Kidney tubule cell (primary cell): ENCODE measurements around the gene GSX1.
"Not testable (repeated sequence)": the region's sequence is repeated elsewhere in the genome, so short reads cannot be mapped to it uniquely, and the experiment has no call there.

Experiments
- DNase-seq: peaks from one replicate; pipeline ENCODE4 v3.0.0-alpha.2; 2018; ENCODE audit warnings: low spot score

GSX1 gene

GRCh38 chr13:27792393-27793218 is at the start of gene GSX1:
GSX1 (plus strand) TSS chr13:27792483; CDS start chr13:27792691, 208 bp downstream.
- peak; percentile 73 for DNase-seq

DNA sequence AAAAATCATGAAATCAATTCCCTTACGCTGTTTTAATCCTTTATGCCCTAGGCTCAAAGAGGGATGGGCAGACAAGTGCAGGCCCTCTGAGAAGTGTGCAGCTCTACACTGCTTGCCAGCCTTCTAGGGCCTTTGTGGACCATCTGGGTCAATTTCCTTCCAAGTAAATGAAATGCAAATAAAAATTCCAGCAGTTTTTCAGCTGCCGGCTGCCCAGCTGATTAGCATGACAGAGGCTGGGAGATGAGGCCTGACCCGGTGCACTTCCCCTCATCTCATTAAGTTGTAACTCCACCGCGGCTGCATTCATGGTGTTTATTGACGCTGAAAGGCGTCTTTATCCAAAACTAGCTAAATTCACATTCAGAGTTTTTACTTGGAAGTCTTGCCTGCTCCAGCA is 47.5 kb upstream of the GSX1 start:
- no peak for DNase-seq

DNA sequence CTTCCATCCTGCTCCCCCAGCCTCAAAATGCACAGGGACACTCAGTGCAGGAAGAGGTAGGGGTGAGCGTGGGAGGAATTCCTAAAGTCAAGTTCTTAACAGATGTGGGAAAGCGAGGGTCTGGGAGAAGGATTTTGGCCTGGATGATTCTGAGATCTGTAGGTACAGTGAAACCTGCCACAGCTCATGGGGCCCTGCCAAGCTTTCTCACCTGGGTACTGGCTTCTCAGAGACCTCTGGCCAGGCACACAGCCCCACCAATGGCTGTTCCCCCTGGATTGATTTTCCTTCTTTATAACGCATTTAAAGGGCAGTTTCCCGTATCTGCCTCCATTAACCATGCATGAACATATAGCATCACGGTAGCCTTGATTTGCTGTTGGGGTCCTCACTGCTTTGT is 47.0 kb upstream of the GSX1 start:
- no peak for DNase-seq

DNA sequence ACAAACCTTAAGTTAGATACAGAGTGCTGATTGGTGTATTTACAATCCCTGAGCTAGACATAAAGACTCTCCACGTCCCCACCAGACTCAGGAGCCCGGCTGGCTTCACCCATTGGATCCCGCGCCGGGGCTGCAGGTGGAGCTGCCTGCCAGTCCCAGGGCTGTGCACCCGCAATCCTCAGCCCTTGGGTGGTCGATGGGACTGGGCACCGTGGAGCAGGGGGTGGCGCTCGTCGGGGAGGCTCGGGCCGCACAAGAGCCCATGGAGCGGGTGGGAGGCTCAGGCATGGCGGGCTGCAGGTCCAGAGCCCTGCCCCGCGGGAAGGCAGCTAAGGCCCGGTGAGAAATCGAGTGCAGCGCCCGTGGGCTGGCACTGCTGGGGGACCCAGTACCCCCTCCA is 44.1 kb upstream of the GSX1 start:
- DNase-seq, result not testable (repeated sequence)

- no peak for DNase-seq
These were observed 40.2 kb upstream of the GSX1 start for GRCh38 chr13:27751953-27752532.

GRCh38 chr13:27765650-27766049 is 26.6 kb upstream of the GSX1 start:
- no peak for DNase-seq

DNA sequence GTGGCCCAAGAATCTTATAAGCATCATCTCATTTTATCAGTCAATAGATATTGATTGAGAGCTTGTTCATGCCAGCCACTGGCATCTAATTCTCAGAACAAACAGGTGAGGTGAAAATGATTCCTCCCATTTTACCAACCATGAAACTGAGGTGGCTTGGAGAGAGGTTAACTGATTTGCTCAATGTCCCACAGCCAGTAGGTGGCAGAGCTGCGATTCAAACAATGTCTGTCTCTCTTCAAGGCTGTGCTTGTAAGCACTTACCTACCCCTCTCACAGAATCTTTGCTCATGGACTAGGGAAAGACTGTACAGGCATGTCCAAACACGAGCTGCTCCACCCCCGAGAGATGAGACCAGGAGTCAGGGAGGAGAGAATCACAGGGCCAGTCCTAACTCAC is 21.5 kb upstream of the GSX1 start:
- peak; percentile 42 for DNase-seq

- DNase-seq, result no peak
These were observed 19.4 kb upstream of the GSX1 start for GRCh38 chr13:27772651-27773425.

GRCh38 chr13:27774169-27774568 is 18.1 kb upstream of the GSX1 start:
- no peak for DNase-seq

DNA sequence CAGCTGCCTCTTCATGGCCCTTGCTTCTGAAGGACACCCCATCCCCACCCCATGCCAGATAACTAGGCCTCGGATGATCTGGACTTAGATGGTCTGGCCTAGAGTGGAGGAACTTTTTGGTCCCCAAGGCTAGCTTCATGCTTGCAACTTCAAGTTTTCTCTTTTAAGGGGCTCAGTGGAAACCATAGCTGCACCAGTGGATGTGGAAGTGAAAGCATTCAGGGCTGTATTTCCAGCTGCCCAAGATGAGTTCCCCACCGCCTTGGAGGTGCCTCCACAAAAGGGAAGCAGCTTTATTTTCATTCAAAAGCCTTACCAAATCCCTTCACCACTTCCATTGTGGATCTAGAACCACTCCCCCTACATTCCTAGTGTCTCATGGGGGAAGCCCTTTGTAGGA is 17.6 kb upstream of the GSX1 start:
- no peak for DNase-seq

DNA sequence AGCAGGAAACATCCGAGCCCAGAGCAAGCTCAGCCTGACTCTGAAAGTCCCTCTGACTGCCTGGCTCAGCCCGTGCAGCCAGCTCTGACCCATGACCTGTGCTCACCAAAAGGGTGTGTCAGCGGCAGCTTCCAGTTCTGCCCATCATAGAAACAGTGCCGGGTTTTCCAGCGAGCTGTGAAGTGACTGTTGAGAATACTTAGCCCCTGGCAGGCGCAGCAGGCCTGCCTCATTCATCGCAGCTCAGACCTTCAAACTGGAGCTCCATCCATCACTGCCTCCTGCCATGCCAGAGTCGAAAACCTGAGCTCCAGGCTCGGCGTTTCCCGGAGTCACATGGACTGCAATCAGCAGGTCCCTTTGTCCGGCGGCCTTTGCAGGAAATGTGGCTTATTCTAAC is 16.3 kb upstream of the GSX1 start:
- DNase-seq, result no peak

DNA sequence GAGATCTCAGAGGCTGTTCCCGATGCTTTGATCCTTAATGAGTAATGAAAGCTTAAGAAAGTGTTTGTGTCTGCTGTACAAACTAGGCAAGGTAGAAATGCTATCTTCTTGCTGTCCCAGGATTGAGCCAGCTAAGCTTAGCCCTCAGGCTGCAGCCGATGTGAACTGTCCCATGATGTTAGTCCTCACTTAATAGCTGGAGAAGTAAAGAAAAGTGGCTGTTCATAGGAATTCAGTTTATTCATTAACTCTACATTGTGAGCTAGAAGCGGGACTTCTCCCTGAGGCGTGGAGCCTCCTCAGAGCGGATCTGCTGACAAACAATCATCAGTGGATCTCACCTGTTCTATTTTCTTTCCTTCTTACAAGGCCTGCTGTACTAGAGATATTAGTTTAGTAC is 10.1 kb upstream of the GSX1 start:
- DNase-seq, result no peak

DNA sequence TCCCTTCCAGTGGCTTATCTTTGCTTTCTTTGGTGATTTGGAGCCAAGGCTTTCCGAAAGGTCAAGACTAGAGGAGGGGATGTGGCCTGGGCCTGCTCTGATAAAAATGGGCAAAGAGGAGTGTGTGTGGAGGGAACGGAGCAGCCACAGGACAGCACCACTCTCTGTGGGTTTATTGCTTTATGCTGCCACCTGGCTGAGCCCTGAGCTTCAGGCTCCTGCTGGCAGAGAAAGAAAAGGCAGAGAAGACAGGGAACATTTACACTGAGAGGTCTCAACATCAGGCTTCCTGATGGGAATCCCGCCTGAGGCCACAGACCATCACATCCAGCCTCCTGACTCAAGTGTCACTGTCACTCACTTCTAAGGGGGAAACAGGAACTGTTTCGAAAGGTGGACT is 9.2 kb upstream of the GSX1 start:
- no peak for DNase-seq

DNA sequence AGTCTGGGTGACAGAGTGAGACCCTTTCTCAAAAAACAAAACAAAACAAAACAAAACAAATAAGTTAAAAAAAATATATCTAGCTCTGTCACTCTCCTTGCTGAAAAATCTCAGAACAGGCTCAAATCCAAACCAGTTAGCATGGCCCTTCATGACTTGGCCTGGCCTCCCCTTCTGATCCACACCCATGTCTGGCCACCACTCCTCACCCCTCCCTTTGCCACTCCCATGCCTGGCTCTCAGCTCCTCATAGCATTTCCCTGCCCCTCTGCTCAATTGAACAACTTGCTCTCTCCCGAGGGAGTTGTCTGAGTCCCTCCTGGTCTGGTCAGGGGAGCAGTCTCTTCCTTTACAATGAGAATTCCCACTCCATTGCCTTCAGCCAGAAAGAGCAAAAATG is 4.0 kb upstream of the GSX1 start:
- no peak for DNase-seq

- no peak for DNase-seq
These were observed 3.2 kb upstream of the GSX1 start for GRCh38 chr13:27789153-27789494.

DNA sequence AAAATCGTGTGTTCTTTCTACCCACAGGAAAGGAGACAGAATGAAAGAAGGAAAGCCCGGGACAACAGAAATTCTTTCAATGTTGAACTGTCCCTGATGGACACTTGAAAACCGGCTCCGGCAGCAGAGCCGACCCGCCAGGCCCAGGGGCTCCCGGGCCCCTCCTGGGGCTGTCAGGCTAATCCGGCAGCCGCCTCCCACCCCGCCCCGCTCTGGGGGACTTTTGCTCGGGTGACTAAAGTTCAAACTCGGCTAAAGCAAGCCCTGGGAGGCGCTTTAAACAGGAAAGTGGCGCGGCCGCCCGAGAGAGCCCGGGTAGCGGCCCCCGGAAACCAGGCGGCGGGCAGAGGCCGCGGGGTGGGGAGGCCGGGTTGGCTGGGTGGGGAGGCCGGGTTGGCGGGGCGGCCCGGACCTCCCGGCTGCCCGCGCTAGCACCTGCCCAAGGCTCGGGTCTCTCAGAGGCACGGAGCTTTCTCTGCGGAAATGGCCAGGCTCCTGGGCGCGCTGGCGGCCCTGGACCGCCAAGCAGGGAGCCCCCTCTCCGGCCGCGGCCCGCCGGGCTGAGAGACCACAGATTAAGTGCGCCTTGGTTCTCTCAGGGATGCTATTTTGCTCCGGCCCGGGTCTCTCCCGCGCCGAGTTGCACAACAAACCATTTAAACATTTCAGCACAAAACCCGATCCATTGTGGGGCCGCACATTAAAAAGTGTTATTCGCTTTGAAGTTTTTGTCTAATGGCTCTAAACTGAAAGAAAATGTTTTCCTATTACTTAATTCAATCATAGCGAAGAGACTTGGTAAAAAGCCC is 2.6 kb upstream of the GSX1 start:
- DNase-seq, result no peak

- no peak for DNase-seq
These were observed 1.8 kb upstream of the GSX1 start for GRCh38 chr13:27790523-27790922.

GRCh38 chr13:27791146-27791900 is 960 bp upstream of the GSX1 start:
- DNase-seq, result no peak

DNA sequence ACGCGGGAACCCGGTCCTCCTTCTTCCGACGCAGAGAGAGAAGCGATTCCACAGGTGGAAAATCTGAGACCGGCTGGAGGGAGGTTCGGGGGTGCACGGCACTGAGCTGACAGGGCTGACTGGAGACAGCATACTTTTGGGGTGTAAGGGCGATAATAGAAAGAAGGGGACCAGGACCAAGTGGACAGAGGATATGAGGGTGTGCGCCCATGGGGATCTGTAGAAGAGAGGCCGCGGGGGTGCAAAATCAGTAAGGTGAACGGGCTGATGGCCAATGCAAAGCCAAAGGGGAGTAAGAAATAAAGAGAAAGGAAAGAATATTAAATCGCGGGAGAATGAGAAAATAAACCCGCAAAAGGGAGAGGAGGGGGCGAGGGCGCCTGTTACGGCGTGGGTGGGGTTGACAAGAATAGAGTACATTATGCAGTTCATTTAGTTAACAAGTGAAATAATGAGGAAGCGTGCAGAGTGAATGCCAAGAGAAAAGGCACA is 336 bp upstream of the GSX1 start:
- no peak for DNase-seq

DNA sequence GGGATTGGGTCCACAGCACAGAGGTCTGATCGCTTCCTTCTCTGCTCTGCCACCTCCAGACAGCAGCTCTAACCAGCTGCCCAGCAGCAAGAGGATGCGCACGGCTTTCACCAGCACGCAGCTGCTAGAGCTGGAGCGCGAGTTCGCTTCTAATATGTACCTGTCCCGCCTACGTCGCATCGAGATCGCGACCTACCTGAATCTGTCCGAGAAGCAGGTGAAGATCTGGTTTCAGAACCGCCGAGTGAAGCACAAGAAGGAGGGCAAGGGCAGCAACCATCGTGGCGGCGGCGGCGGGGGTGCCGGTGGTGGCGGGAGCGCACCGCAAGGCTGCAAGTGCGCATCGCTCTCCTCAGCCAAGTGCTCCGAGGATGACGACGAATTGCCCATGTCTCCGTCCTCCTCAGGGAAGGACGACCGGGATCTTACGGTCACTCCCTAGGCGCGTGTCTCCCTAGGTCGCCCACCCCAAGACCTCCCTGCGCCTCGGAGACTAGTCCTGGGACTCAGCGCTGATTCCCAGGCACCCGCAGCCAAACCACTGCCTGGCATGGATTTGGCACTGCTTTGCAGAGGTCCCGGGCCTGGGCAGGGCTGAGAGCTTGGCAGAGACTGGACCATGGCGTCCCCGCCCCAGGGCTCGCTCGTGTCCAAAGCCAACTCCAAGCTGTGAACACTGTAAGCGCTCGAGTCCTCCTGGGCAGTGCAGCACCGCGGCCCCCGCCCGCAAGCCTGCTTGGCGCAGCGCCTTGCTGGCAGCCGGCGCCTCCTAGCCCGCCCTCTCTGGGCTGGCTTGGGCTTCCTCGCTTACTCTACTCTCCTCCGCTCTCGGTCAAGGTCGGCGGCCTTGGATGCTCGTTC is 1.5 kb downstream of the GSX1 start:
- no peak for DNase-seq

- DNase-seq, result no peak
These were observed 2.0 kb downstream of the GSX1 start for GRCh38 chr13:27794368-27794691.
